IMR-90 (cell line): Measurements from ENCODE around the gene ZNF277. TPM values are rescaled to one million over a fixed set of nuclear protein-coding genes. Genes with fewer than 3 reads are reported as not detected.
A peak's percentile ranks its signal among the peaks of the same experiment; 100 is the strongest.

Source experiments
- ATAC-seq: fragments of 200-7000 bp; cut with Tn5 transposase; 2 replicates; pipeline ENCODE4 v1.9.1; 2020; ENCODE audit warnings: low read depth, mild to moderate bottlenecking, moderate library complexity
- BruUV-seq: library from RNA; stranded (reverse); fragments of 400-500 nt; replicated peaks from 2 replicates; lab custom pipeline; 2021; lab: Mats Ljungman, UMichigan
- CTCF ChIA-PET: fragments of 300-600 bp; formaldehyde crosslinking; extraction: SDS; loops from one replicate; lab custom pipeline; 2021; ENCODE audit warnings: antibody characterized with exemption; lab: Yijun Ruan, JAX
- POLR2A ChIA-PET: fragments of 300-600 bp; sonication (Branson Sonifier 250); formaldehyde crosslinking; loops from one replicate; lab custom pipeline; 2022; ENCODE audit warnings: antibody characterized with exemption; ENCODE audit not compliant: unreplicated experiment; lab: Charles Lee
- DNase-seq: peaks from one replicate; pipeline ENCODE4 v3.0.0; 2013
- H2AFZ ChIP-seq: replicated peaks from 2 replicates; pipeline ENCODE3; 2013; ENCODE audit warnings: low read length, mild to moderate bottlenecking; ENCODE audit not compliant: poor library complexity
- H2AK5ac ChIP-seq: 2 replicates; pipeline ENCODE4 v1.6.1; 2013; ENCODE audit warnings: low read depth, low read length, inconsistent platforms
- H2AK9ac ChIP-seq: replicated peaks from 2 replicates; pipeline ENCODE3; 2013; ENCODE audit warnings: mild to moderate bottlenecking, low read depth, low read length, moderate library complexity; ENCODE audit not compliant: poor library complexity
- H2BK120ac ChIP-seq: 2 replicates; pipeline ENCODE4 v1.6.1; 2013; ENCODE audit warnings: low read depth, low read length, inconsistent platforms
- H2BK15ac ChIP-seq: 3 replicates; pipeline ENCODE4 v1.6.1; 2013; ENCODE audit warnings: low read depth, low read length, inconsistent platforms
- H2BK20ac ChIP-seq: 2 replicates; pipeline ENCODE4 v1.6.1; 2013; ENCODE audit warnings: low read depth, mild to moderate bottlenecking, inconsistent platforms, low read length, moderate library complexity
- H2BK5ac ChIP-seq: 2 replicates; pipeline ENCODE4 v1.6.1; 2013; ENCODE audit warnings: mild to moderate bottlenecking, low read depth, low read length, inconsistent platforms; ENCODE audit not compliant: poor library complexity, severe bottlenecking
- H3K14ac ChIP-seq: replicated peaks from 2 replicates; pipeline ENCODE4 v1.6.1; 2013; ENCODE audit warnings: low read depth, low read length, inconsistent platforms
- H3K18ac ChIP-seq: 2 replicates; pipeline ENCODE4 v1.6.1; 2013; ENCODE audit warnings: low read depth, low read length, control low read depth
- H3K23ac ChIP-seq: 2 replicates; pipeline ENCODE4 v1.6.1; 2013; ENCODE audit warnings: low read depth, low read length, inconsistent platforms
- H3K27ac ChIP-seq: 2 replicates; pipeline ENCODE4 v1.5.1; 2013; ENCODE audit warnings: mild to moderate bottlenecking, control low read depth, low read length; ENCODE audit not compliant: insufficient read depth
- H3K27me3 ChIP-seq: 2 replicates; pipeline ENCODE4 v1.6.1; 2013; ENCODE audit warnings: low read length; ENCODE audit not compliant: control insufficient read depth, insufficient read depth
- H3K36me3 ChIP-seq: 2 replicates; pipeline ENCODE4 v1.6.1; 2013; ENCODE audit warnings: low read length, mixed read lengths; ENCODE audit not compliant: control insufficient read depth, insufficient read depth
- H3K4ac ChIP-seq: 2 replicates; pipeline ENCODE4 v1.6.1; 2013; ENCODE audit warnings: low read depth, low read length, inconsistent platforms
- H3K4me1 ChIP-seq: 2 replicates; pipeline ENCODE4 v1.6.1; 2013; ENCODE audit warnings: low read length, mixed read lengths; ENCODE audit not compliant: control insufficient read depth, insufficient read depth
- H3K4me2 ChIP-seq: 2 replicates; pipeline ENCODE4 v1.6.1; 2013; ENCODE audit warnings: low read depth, mild to moderate bottlenecking, control low read depth, low read length, moderate library complexity
- H3K4me3 ChIP-seq: 2 replicates; pipeline ENCODE4 v1.5.1; 2013; ENCODE audit warnings: low read depth, mild to moderate bottlenecking, control low read depth, low read length, moderate library complexity; ENCODE audit not compliant: insufficient read depth
- H3K56ac ChIP-seq: 2 replicates; pipeline ENCODE4 v1.6.1; 2013; ENCODE audit warnings: low read length, inconsistent platforms; ENCODE audit not compliant: insufficient read depth; ENCODE audit errors: extremely low read depth
- H3K79me1 ChIP-seq, 2 experiments: 2 replicates each; pipeline ENCODE4 v1.6.1; 2013; ENCODE audit warnings: low read length in 2 of 2, inconsistent platforms in 1 of 2, low read depth in 1 of 2
- H3K9ac ChIP-seq: 2 replicates; pipeline ENCODE4 v1.6.1; 2013; ENCODE audit warnings: low read depth, low read length, control low read depth
- H3K9me1 ChIP-seq: 2 replicates; pipeline ENCODE4 v1.6.1; 2013; ENCODE audit warnings: low read length, inconsistent platforms; ENCODE audit not compliant: insufficient read depth
- H3K9me3 ChIP-seq: 2 replicates; pipeline ENCODE4 v1.6.1; 2013; ENCODE audit warnings: low read length; ENCODE audit not compliant: control insufficient read depth, insufficient read depth
- H4K20me1 ChIP-seq: 2 replicates; pipeline ENCODE4 v1.6.1; 2013; ENCODE audit warnings: low read length, inconsistent platforms; ENCODE audit not compliant: insufficient read depth
- H4K5ac ChIP-seq: 2 replicates; pipeline ENCODE4 v1.6.1; 2013; ENCODE audit warnings: mild to moderate bottlenecking, low read depth, low read length, control low read depth
- H4K8ac ChIP-seq, 2 experiments: 2 replicates each; pipeline ENCODE4 v1.6.1; 2013; ENCODE audit warnings: low read depth in 2 of 2, low read length in 2 of 2, control low read depth in 1 of 2, inconsistent platforms in 1 of 2
- H4K91ac ChIP-seq: 2 replicates; pipeline ENCODE4 v1.6.1; 2013; ENCODE audit warnings: low read depth, low read length, inconsistent platforms; ENCODE audit not compliant: insufficient read depth
- BHLHE40 ChIP-seq: fragments of 150-350 bp; IDR thresholded peaks from 2 replicates; pipeline ENCODE4 v1.6.1; 2016; ENCODE audit warnings: mild to moderate bottlenecking, low read depth, low read length
- CEBPB ChIP-seq: IDR thresholded peaks from 2 replicates; pipeline ENCODE4 v1.6.1; 2012; ENCODE audit warnings: low read depth, low read length, improper control_type of control experiment
- CHD1 ChIP-seq: IDR thresholded peaks from 2 replicates; pipeline ENCODE4 v1.6.1; 2012; ENCODE audit warnings: low read depth, low read length, improper control_type of control experiment
- CTCF ChIP-seq: conservative IDR thresholded peaks from 2 replicates; pipeline ENCODE4 v1.5.1; 2012; ENCODE audit warnings: mild to moderate bottlenecking, low read depth, low read length, improper control_type of control experiment
- ELK1 ChIP-seq: fragments of 150-350 bp; IDR thresholded peaks from 2 replicates; pipeline ENCODE4 v1.6.1; 2016; ENCODE audit warnings: low read depth, mild to moderate bottlenecking, low read length, moderate library complexity, borderline replicate concordance
- FOS ChIP-seq: fragments of 150-350 bp; IDR thresholded peaks from 2 replicates; pipeline ENCODE4 v1.6.1; 2016; ENCODE audit warnings: low read depth, low read length
- MAFK ChIP-seq: IDR thresholded peaks from 2 replicates; pipeline ENCODE4 v1.6.1; 2012; ENCODE audit warnings: low read depth, low read length, improper control_type of control experiment
- MAZ ChIP-seq: IDR thresholded peaks from 2 replicates; pipeline ENCODE4 v1.6.1; 2012; ENCODE audit warnings: low read depth, mild to moderate bottlenecking, low read length, improper control_type of control experiment, moderate library complexity, borderline replicate concordance
- MXI1 ChIP-seq: IDR thresholded peaks from 2 replicates; pipeline ENCODE4 v1.6.1; 2012; ENCODE audit warnings: low read depth, mild to moderate bottlenecking, low read length, moderate library complexity, borderline replicate concordance
- NFE2L2 ChIP-seq: fragments of 150-350 bp; IDR thresholded peaks from 2 replicates; pipeline ENCODE4 v1.6.1; 2016; ENCODE audit warnings: low read depth, mild to moderate bottlenecking, low read length
- POLR2A ChIP-seq: IDR thresholded peaks from 2 replicates; pipeline ENCODE4 v1.6.1; 2012; ENCODE audit warnings: mild to moderate bottlenecking, low read depth, low read length
- RAD21 ChIP-seq: IDR thresholded peaks from 2 replicates; pipeline ENCODE4 v1.6.1; 2012; ENCODE audit warnings: low read length, improper control_type of control experiment
- RCOR1 ChIP-seq: IDR thresholded peaks from 2 replicates; pipeline ENCODE4 v1.6.1; 2012; ENCODE audit warnings: mild to moderate bottlenecking, low read length, improper control_type of control experiment; ENCODE audit not compliant: insufficient replicate concordance
- RFX5 ChIP-seq: IDR thresholded peaks from 2 replicates; pipeline ENCODE4 v1.8.0; 2012; ENCODE audit warnings: low read depth, mild to moderate bottlenecking, low read length, moderate library complexity
- SMC3 ChIP-seq: fragments of 150-350 bp; IDR thresholded peaks from 2 replicates; pipeline ENCODE4 v1.6.1; 2016; ENCODE audit warnings: low read depth, mild to moderate bottlenecking, antibody characterized with exemption, low read length, moderate library complexity
- USF2 ChIP-seq: fragments of 150-350 bp; IDR thresholded peaks from 2 replicates; pipeline ENCODE4 v1.6.1; 2017; ENCODE audit warnings: mild to moderate bottlenecking, antibody characterized with exemption, low read length, low read depth
- WGBS, 2 experiments: methylation state at CpG; one replicate each; pipeline versions ENCODE4 v1.1.5 to v1.1.7; 2013; ENCODE audit warnings: missing lambda C conversion rate in 2 of 2; ENCODE audit not compliant: insufficient read length in 1 of 2; ENCODE audit errors: extremely low coverage in 2 of 2; 5-methylcytosine and 5-hydroxymethylcytosine counted together
- dilution Hi-C: fragments of 300-500 bp; cut with HindIII; formaldehyde crosslinking; loops from one replicate; pipeline ENCODE4 v1.14.3; 2018; ENCODE audit warnings: low sequenced_read_pairs; ENCODE audit not compliant: unreplicated experiment
- in situ Hi-C: fragments of 300-500 bp; cut with MboI; formaldehyde crosslinking; loops from 3 replicates; pipeline ENCODE4 v1.14.3; 2019; ENCODE audit warnings: low sequenced_read_pairs, inconsistent platforms, mixed read lengths
- intact Hi-C: fragments of 100-400 bp; cut with micrococcal nuclease; formaldehyde crosslinking; loops from 2 replicates; pipeline ENCODE4 v1.10.0; 2022
- polyA plus RNA-seq, 3 experiments: library from polyadenylated mRNA; depleted of rRNA; stranded (reverse); fragments of >200 nt; gene quantifications; 2 replicates each; pipeline ENCODE4 v1.2.3, GENCODE V29; 2012; ENCODE audit warnings: low replicate concordance in 1 of 3
- total RNA-seq: library from RNA; depleted of rRNA; stranded (reverse); fragments of >200 nt; gene quantifications from 2 replicates; pipeline ENCODE4 v1.2.3, GENCODE V29; 2012

Gene ZNF277
- total and polyA plus RNA-seq, 2 of the 4 experiments (the other 2 are of a cell fraction), result 7.3 to 21.3 TPM

- H3K27me3 ChIP-seq, result no peaks in the 10 kb centered on the region
- DNase-seq (no peak), ATAC-seq (peak; percentile 31; the same call in 1 of the 2 replicates)
- H2BK15ac ChIP-seq, result no peak overlapping the region
- H2BK20ac ChIP-seq, result no peak overlapping the region
- WGBS, 2 experiments, result 50% methylated on average over 1 of the region's 3 CpGs; no CpG with 5 or more reads in 1 of the 2 experiments
- H3K9me1 ChIP-seq, result peaks cover 5% of the 10 kb centered on the region; the same call in 1 of the 2 replicates
- dilution Hi-C loops, result no loop called here
- H4K8ac ChIP-seq, result no peak overlapping the region
- H3K23ac ChIP-seq, result no peak overlapping the region
- H3K4me2 ChIP-seq, result no peak overlapping the region
- no peak overlapping the region for H2BK120ac ChIP-seq
- H3K56ac ChIP-seq, result no peak overlapping the region
- H3K4me1 ChIP-seq, result peaks cover 3% of the 10 kb centered on the region; the same call in 1 of the 2 replicates
- no TSS peak for BruUV-seq
- H3K4ac ChIP-seq, result no peak overlapping the region
- in situ Hi-C loops, result no loop called here
- H3K9me3 ChIP-seq, result no peaks in the 10 kb centered on the region
- H3K18ac ChIP-seq, result no peak overlapping the region
- H3K14ac ChIP-seq, result no peak overlapping the region
- no peak overlapping the region for H3K27ac ChIP-seq
- no peak overlapping the region for H3K9ac ChIP-seq
- POLR2A ChIA-PET, result no interaction called here
- no peaks in the 10 kb centered on the region for H3K79me1 ChIP-seq
- H4K5ac ChIP-seq, result no peak overlapping the region
- intact Hi-C loops, result no loop called here
- H4K91ac ChIP-seq, result no peak overlapping the region
- H2AK9ac ChIP-seq, result peak overlapping the region; percentile 40
- CTCF ChIA-PET, result no interaction called here
- H2AFZ ChIP-seq, result no peak overlapping the region
- H2BK5ac ChIP-seq, result no peak overlapping the region
- H2AK5ac ChIP-seq, result no peak overlapping the region
- H4K20me1 ChIP-seq, result no peaks in the 10 kb centered on the region
- no peak overlapping the region for H3K4me3 ChIP-seq
- no peaks in the 10 kb centered on the region for H3K36me3 ChIP-seq
- no peak for TF ChIP-seq POLR2A
- no peak for TF ChIP-seq CTCF
- TF ChIP-seq USF2, result no peak
- TF ChIP-seq MAFK, result no peak
- TF ChIP-seq MAZ, result no peak
- TF ChIP-seq CHD1, result no peak
- TF ChIP-seq NFE2L2, result no peak
- no peak for TF ChIP-seq FOS
- no peak for TF ChIP-seq BHLHE40
- no peak for TF ChIP-seq SMC3
- no peak for TF ChIP-seq MXI1
- TF ChIP-seq ELK1, result no peak
- TF ChIP-seq RAD21, result no peak
- no peak for TF ChIP-seq CEBPB
- TF ChIP-seq RCOR1, result no peak
- no peak for TF ChIP-seq RFX5
These were observed 154.7 kb downstream of the ZNF277 start for GRCh38 chr7:112361154-112361553.
